Measurements from ENCODE around the gene PGRMC2.

The PGRMC2 gene

DNA sequence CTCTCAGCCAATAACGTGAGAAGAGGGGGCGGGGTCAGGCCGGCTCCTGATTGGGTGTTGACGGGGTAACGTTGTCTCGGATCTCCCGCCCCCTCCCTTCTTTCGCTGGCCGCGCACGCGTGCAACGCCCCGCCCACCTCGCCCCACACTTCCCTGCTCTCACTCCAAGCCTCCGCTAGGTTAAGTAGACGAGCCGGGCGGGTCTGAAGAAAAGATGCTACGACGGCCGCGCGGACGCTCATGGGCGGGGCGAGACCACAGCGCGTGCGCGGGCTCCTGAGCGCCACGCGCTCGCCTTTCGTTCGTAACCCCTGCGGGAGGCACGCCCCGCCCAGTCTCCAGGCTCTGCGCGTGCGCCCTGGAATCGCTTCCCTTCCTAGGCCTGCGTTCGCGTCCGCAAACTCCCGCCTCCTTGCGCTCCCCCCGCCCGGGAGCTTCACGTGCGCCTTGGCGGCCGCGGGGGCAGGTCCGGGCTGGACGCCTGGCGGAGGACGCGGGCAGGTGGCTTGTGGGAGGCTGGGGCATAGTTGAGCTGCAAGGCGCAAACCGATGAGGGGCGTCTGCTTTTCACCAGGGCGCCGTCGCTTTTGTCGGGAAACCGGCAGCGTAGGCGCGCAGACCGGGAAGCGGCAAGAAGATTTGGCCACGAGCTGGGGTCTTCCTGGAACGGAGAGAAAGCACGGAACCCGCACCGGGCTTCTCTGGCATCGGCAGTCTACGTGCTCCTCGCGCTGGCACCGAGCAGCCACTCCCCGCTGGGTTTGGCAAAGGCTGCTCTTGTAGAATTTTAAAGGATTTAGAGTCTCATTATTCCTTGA lies 467 bp upstream of the PGRMC2 start:
- peak overlapping the region; percentile 66 for H3K4me3 ChIP-seq (ENCODE audit: control insufficient read depth, low read depth, low read length)
- peak; percentile 97 for DNase-seq (ENCODE audit: low read depth)
- TF ChIP-seq, protein P1, sequence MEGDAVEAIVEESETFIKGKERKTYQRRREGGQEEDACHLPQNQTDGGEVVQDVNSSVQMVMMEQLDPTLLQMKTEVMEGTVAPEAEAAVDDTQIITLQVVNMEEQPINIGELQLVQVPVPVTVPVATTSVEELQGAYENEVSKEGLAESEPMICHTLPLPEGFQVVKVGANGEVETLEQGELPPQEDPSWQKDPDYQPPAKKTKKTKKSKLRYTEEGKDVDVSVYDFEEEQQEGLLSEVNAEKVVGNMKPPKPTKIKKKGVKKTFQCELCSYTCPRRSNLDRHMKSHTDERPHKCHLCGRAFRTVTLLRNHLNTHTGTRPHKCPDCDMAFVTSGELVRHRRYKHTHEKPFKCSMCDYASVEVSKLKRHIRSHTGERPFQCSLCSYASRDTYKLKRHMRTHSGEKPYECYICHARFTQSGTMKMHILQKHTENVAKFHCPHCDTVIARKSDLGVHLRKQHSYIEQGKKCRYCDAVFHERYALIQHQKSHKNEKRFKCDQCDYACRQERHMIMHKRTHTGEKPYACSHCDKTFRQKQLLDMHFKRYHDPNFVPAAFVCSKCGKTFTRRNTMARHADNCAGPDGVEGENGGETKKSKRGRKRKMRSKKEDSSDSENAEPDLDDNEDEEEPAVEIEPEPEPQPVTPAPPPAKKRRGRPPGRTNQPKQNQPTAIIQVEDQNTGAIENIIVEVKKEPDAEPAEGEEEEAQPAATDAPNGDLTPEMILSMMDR (IDR thresholded peaks at IDR 0.05; ENCODE audit: control insufficient read depth, insufficient read depth, low read depth, low read length, missing control alignments), result no peak

- H3K4me3 ChIP-seq (ENCODE audit: control insufficient read depth, low read depth, low read length), result peak overlapping the region; percentile 66
- TF ChIP-seq, protein P1 (IDR thresholded peaks at IDR 0.05; ENCODE audit: control insufficient read depth, insufficient read depth, low read depth, low read length, missing control alignments), result no peak
- DNase-seq (ENCODE audit: low read depth), result no peak
Measured at GRCh38 chr4:128286474-128287058, 1.0 kb downstream of the PGRMC2 start.

DNA sequence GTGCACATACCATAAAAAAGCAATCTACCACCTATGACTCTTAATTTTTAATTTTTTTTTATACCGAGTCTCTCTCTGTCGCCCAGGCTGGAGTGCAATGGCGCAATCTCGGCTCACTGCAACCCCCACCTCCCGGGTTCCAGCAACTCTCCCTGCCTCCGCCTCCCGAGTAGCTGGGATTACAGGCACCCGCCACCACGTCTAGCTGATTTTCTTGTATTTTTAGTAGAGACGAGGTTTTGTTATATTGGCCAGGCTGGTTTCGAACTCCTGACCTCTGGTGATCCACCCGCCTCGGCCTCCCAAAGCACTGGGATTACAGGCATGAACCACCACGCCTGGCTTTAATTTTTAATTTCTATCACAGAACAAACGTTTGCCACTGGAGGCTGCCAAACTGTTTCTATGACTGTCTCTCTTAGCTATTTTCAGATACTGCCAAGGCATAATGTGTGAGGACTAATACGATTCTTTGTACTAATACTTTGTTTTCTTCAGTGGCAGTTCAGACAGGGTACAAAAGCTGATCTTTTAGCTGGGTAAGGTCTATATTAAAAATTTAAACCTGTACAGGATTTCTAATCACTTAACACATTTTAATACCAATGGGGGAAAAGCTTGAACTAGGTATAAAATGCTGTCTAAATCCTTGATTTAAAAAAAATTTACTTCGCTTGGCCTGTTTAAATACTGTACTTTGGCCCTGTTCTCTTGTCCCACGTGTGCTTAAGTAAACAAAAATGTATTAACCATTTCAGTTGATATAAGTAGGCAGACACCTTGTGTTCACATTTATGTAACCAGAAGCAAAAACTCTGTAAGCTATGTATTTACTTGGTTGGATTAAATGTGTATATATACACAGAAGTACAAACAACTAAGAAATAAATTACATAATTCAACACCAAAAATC lies 2.3 kb downstream of the PGRMC2 start:
- no peak for DNase-seq (ENCODE audit: low read depth)
- peak overlapping the region; percentile 66 for H3K4me3 ChIP-seq (ENCODE audit: control insufficient read depth, low read depth, low read length)
- TF ChIP-seq, protein P1 (IDR thresholded peaks at IDR 0.05; ENCODE audit: control insufficient read depth, insufficient read depth, low read depth, low read length, missing control alignments), result no peak

- DNase-seq (ENCODE audit: low read depth), result no peak
- TF ChIP-seq, protein P1 (IDR thresholded peaks at IDR 0.05; ENCODE audit: control insufficient read depth, insufficient read depth, low read depth, low read length, missing control alignments), result no peak
- H3K4me3 ChIP-seq (ENCODE audit: control insufficient read depth, low read depth, low read length), result no peak overlapping the region
Measured at GRCh38 chr4:128284317-128284716, 3.3 kb downstream of the PGRMC2 start.

- TF ChIP-seq, protein P1 (IDR thresholded peaks at IDR 0.05; ENCODE audit: control insufficient read depth, insufficient read depth, low read depth, low read length, missing control alignments), result no peak
- no peak for DNase-seq (ENCODE audit: low read depth)
- H3K4me3 ChIP-seq (ENCODE audit: control insufficient read depth, low read depth, low read length), result no peak overlapping the region
Measured at GRCh38 chr4:128283071-128283470, 4.5 kb downstream of the PGRMC2 start.

DNA sequence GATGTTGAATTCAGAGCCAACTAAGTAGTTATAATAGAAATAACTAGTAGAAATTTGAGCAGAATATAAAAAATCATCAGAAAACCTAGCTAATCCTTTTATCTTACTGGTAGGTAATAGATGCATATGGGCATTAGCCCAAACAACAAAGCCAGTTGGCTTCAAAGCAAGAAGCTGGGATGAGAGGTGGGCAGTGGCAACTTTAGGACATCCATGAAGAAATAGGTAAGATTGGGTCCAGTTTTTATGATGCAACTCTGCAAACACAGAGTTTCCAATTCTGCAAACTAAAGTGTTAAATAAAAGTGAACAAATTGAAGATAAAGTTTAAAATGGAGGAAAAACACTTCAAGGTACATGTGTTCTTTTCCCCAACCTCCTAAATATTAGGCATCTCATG lies 5.1 kb downstream of the PGRMC2 start:
- no peak overlapping the region for H3K4me3 ChIP-seq (ENCODE audit: control insufficient read depth, low read depth, low read length)
- DNase-seq (ENCODE audit: low read depth), result no peak
- TF ChIP-seq, protein P1 (IDR thresholded peaks at IDR 0.05; ENCODE audit: control insufficient read depth, insufficient read depth, low read depth, low read length, missing control alignments), result no peak

Data from AG09309 (cell line).